Stimulated activated CD8-positive, alpha-beta memory T cell treated with anti-CD3 and anti-CD28 coated beads, Interleukin-4, amount 100 ng/mL, for 48 hours (primary cell): ENCODE results near the gene NCOR2.

Source experiments
- DNase-seq: peaks from one replicate; pipeline ENCODE4 v3.0.0-alpha.2; 2020

NCOR2 gene

GRCh38 chr12:124573839-124574786 lies 6.7 kb upstream of the NCOR2 start:
- DNase-seq = no peak

DNA sequence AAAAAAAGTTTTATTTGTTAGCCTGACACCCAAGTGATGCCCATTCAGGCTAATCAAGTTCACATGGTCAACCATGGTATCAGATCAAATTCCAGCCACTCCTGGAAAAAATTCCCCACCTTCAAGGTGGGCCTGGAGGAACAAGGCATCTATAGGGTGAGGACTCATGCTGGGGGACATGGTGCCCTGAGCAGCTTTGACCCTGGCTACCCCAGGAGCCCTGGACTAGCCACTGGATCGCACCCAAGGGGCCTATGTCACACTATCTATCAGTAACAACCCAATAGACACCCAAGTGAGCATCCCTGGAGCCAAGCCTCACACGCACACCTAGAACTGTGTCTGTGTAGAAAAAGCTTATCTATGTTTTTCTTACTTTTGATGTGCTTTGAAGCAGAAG lies 4.1 kb upstream of the NCOR2 start:
- no peak for DNase-seq

DNA sequence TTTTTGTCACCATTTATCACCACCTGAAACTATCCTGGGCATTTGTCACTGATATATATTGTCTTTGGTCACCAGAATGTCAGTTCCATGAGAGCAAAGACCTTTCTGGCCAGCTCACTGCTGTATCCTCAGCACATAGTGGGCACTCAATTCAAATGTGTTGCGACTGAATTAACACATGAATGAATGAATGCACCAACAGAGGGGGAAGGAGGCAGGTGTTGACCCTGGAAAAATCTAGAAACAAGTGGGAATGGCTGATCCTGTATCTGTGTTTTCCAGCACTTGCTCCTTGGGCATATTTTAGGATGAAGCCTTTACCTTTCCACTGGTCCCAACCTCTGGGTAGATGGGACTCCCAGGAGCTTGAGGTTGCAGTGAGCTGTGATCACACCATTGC lies 3.4 kb upstream of the NCOR2 start:
- DNase-seq = no peak

GRCh38 chr12:124569375-124570148 lies 2.1 kb upstream of the NCOR2 start:
- DNase-seq = no peak

- peak; percentile 39 for DNase-seq
Observed at GRCh38 chr12:124568431-124569374, 1.3 kb upstream of the NCOR2 start.

DNA sequence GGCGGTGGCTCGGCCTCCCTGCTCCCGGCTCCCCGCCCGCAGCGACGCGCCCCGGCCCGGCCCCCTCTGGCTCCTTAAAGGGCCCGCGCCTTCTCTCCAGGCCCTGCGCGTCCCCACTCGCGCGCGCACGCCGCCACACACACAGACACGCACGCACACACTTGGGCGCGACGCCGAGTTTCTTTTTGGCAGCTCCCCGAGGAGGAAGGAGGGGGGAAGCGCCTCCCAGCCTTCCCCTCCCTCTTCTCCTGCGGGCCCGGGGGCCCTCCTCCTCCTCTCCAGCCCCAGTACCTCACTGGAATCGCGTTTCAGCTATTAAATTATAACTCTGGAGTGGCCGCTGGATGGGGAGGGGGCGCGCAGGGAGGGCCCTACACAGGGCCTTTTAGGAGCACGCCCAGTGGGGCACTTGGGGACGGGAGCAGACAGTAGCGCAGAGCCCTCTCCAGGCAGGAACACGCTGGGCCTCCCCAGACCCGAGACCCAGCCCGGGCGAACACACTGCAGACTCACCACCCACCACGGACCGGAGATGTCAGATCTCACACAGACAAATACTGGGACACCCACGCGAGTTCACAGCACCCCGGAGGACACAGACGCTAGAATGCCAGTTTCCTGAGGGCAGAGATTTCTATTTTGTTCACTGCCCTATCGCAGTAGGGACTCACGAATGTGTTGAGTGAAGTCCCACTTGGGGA lies 411 bp upstream of the NCOR2 start:
- DNase-seq = peak; percentile 81

- DNase-seq = peak; percentile 79
Observed at GRCh38 chr12:124566161-124566996, 1.0 kb downstream of the NCOR2 start.

DNA sequence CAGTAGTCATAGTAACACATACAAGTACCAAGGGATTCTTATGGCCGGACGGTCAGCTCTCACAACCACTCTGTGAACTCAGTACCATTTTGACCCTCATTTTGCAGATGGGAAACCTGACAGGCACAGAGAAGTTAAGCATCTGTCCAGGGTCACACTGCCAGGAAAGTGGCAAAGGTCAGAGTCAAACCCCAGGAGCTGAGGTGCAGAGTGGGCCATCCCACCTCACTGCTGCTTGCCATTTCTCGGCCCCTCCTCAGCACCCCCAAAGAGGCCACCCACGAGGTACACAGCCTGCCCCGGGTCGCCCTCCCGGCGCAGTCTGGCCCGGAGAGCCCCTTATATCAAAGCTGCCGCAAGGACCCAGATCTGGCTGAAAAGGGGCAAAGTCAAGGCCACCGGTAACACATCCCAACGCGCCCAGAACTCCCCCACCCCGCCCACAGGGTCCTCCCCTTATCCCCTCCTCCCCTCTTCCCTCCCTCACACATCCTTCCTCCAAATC lies 1.7 kb downstream of the NCOR2 start:
- no peak for DNase-seq

DNA sequence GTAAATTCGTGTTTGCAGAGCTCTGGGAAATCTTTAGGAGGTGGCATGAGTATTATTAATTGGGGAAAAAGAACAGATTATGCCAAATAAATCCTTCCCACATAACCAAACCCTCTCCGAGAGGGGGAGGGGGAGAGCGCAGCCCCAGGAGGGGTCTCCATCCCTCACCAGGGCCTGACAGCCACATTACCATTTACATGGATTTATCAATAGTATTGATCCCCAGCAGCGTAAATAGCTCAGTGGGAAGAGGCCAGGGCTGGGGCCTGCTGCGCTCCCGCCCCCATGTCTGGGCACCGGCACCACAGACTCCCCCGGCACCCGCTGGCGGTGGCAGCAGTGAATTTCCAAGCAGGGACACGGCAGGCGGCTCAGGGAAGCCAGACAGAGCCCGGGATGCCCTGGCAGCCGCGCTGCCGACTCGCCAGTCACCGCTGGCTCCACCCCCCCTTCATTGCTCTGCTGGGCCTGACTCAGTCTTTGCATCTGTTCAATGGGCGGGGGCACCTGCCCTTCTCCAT lies 2.4 kb downstream of the NCOR2 start:
- DNase-seq = no peak

- no peak for DNase-seq
Observed at GRCh38 chr12:124564232-124564958, 3.0 kb downstream of the NCOR2 start.

GRCh38 chr12:124563809-124564208 lies 3.6 kb downstream of the NCOR2 start:
- no peak for DNase-seq

- no peak for DNase-seq
Observed at GRCh38 chr12:124563401-124563800, 4.0 kb downstream of the NCOR2 start.

- DNase-seq = no peak
Observed at GRCh38 chr12:124562796-124563181, 4.6 kb downstream of the NCOR2 start.

DNA sequence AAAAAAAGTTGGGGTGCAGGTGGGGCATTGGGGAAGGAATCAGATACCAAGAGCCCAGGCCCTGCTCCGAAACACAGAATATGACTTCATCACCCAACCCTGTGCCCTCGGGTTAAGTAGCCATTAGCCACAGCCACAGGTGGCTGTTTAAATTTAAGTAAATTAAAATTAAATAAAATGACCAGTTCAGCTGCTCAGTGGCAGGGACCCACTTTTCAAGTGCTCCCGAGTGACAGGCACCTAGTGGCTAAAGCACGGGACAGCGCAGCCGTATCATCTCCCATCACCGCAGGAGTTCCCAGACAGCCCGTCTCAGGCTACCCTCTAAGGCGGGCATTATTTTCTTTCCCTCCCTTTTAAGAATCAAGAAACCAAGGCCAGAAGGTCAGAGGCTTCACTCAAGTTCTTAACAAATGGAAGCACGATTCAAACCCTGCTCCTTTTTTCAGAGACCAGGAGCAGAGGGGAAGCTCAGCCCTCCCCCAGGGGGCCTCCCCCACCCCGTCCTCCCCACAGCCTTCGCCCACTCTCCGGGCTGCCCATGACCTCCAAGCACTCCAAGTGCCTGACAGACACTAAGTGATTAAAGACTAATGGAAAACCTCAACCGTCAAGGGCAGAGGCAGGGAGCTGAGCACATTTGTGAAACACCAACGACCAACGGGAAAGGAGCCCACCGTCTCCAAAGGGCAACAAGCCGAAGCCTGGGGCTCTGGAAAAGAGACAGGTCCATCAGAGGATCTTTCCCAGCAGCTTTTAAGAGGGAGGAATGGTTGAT lies 5.2 kb downstream of the NCOR2 start:
- DNase-seq = no peak

GRCh38 chr12:124561231-124561630 lies 6.2 kb downstream of the NCOR2 start:
- DNase-seq = no peak

- DNase-seq = no peak
Observed at GRCh38 chr12:124560146-124560890, 7.1 kb downstream of the NCOR2 start.

GRCh38 chr12:124559182-124560017 lies 8.0 kb downstream of the NCOR2 start:
- no peak for DNase-seq

DNA sequence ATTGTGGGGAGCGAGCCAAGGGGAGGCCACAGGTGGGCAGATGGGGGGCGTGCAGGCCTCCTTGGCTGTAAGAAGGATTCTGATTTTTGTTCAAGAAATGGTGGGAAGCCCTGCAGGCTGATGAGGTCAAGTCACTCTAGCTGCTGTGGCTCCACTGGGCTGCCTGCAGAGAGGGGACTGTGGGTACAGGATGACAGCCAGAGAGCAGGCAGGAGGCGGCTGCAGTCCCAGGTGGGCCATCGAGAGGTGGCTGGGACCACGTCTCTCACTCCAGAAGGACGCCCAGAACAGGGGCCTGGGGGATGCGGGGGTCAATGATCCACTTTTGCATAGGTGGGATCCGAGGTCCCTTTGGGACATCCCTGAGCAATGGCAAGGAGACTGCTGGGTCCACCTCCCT lies 9.1 kb downstream of the NCOR2 start:
- no peak for DNase-seq
